GM12892 (cell line): Measurements from ENCODE around the gene SYNE3.

Source experiments
- POLR2A ChIP-seq: IDR thresholded peaks from 2 replicates; pipeline ENCODE4 v1.6.1; 2011; ENCODE audit warnings: low read depth, low read length, control low read depth
- TAF1 ChIP-seq: IDR thresholded peaks from 2 replicates; pipeline ENCODE4 v1.6.1; 2011; ENCODE audit warnings: low read depth, mild to moderate bottlenecking, control low read depth, low read length, borderline replicate concordance

- TF ChIP-seq POLR2A (no peak), TAF1 (no peak)
Observed at GRCh38 chr14:95494456-95494855, 22.0 kb downstream of the SYNE3 start.
